Activated T-cell treated with anti-CD3 and anti-CD28 coated beads for 4 hours (primary cell): ENCODE measurements around the gene ZNF48.
"Not testable (repeated sequence)": the region's sequence is repeated elsewhere in the genome, so short reads cannot be mapped to it uniquely, and the experiment has no call there.

Experiments used
- DNase-seq: peaks from one replicate; pipeline ENCODE4 v3.0.0-alpha.2; 2020

ZNF48 gene

GRCh38 chr16:30378236-30379157, 16.7 kb upstream of the ZNF48 start:
- peak; percentile 99 for DNase-seq

- DNase-seq, result no peak
Observed at GRCh38 chr16:30379158-30379783, 15.9 kb upstream of the ZNF48 start.

- no peak for DNase-seq
Observed at GRCh38 chr16:30380072-30380802, 15.0 kb upstream of the ZNF48 start.

- DNase-seq, result no peak
Observed at GRCh38 chr16:30380803-30381208, 14.4 kb upstream of the ZNF48 start.

- no peak for DNase-seq
Observed at GRCh38 chr16:30381291-30382041, 13.8 kb upstream of the ZNF48 start.

- peak; percentile 58 for DNase-seq
Observed at GRCh38 chr16:30382111-30382881, 12.9 kb upstream of the ZNF48 start, which contains the start of gene SEPTIN1. TSS of gene SEPTIN1 (minus strand) at chr16:30382561. CDS start at chr16:30382542, 19 bp downstream.

- DNase-seq, result no peak
Observed at GRCh38 chr16:30383521-30383920, 11.7 kb upstream of the ZNF48 start.

GRCh38 chr16:30394592-30395154, 547 bp upstream of the ZNF48 start:
- no peak for DNase-seq

- DNase-seq, result no peak
Observed at GRCh38 chr16:30395992-30396585, 869 bp downstream of the ZNF48 start.

GRCh38 chr16:30396627-30397026, 1.4 kb downstream of the ZNF48 start:
- DNase-seq, result not testable (repeated sequence)

GRCh38 chr16:30397056-30397455, 1.8 kb downstream of the ZNF48 start:
- DNase-seq, result no peak

- DNase-seq, result no peak
Observed at GRCh38 chr16:30397776-30398660, 2.8 kb downstream of the ZNF48 start.

- DNase-seq, result no peak
Observed at GRCh38 chr16:30398661-30399434, 3.6 kb downstream of the ZNF48 start.

GRCh38 chr16:30399435-30400186, 4.4 kb downstream of the ZNF48 start:
- no peak for DNase-seq

- no peak for DNase-seq
Observed at GRCh38 chr16:30401768-30402425, 6.7 kb downstream of the ZNF48 start.

- no peak for DNase-seq
Observed at GRCh38 chr16:30406795-30407101, 11.5 kb downstream of the ZNF48 start.

- peak; percentile 79 for DNase-seq
Observed at GRCh38 chr16:30407102-30407803, 12.0 kb downstream of the ZNF48 start, which contains the start of gene ZNF771. TSS of gene ZNF771 (plus strand) at chr16:30407606. CDS start at chr16:30408054, 448 bp downstream.
